GM06990 (cell line): ENCODE results near the gene TMEM72.

Experiments used
- DNase-seq: peaks from one replicate; pipeline ENCODE4 v3.0.0-alpha.2; 2011; ENCODE audit not compliant: insufficient read length; ENCODE audit errors: extremely low read depth
- H3K27me3 ChIP-seq: replicated peaks from 2 replicates; pipeline ENCODE4 v1.6.0; 2011; ENCODE audit warnings: low read length; ENCODE audit not compliant: control insufficient read depth, insufficient read depth
- H3K36me3 ChIP-seq: 2 replicates; pipeline ENCODE4 v1.5.1; 2011; ENCODE audit warnings: low read length; ENCODE audit not compliant: control insufficient read depth, insufficient read depth
- H3K4me3 ChIP-seq: replicated peaks from 2 replicates; pipeline ENCODE4 v1.5.1; 2011; ENCODE audit warnings: low read depth, mild to moderate bottlenecking, control low read depth, low read length
- CTCF ChIP-seq: IDR thresholded peaks from 2 replicates; pipeline ENCODE4 v1.5.1; 2011; ENCODE audit warnings: low read length, control low read depth, mild to moderate bottlenecking, inconsistent platforms; ENCODE audit not compliant: insufficient read depth, poor library complexity, severe bottlenecking

TMEM72 gene

GRCh38 chr10:44897049-44897448 lies 14.1 kb upstream of the TMEM72 start:
- Histone ChIP-seq H3K27me3 (no peaks in the 10 kb centered on the region; the same call in 1 of the 2 replicates), H3K4me3 (no peak overlapping the region), H3K36me3 (no peaks in the 10 kb centered on the region)
- TF ChIP-seq CTCF: no peak
- no peak for DNase-seq

GRCh38 chr10:44898665-44899064 lies 12.5 kb upstream of the TMEM72 start:
- no peak for DNase-seq
- Histone ChIP-seq H3K4me3 (no peak overlapping the region), H3K36me3 (no peaks in the 10 kb centered on the region), H3K27me3 (no peaks in the 10 kb centered on the region; the same call in 1 of the 2 replicates)
- no peak for TF ChIP-seq CTCF

GRCh38 chr10:44899450-44900080 lies 11.6 kb upstream of the TMEM72 start:
- no peak overlapping the region for H3K4me3 ChIP-seq
- TF ChIP-seq CTCF: no peak
- no peaks in the 10 kb centered on the region; the same call in 1 of the 2 replicates for H3K27me3 ChIP-seq
- DNase-seq: no peak
- no peaks in the 10 kb centered on the region for H3K36me3 ChIP-seq

- no peaks in the 10 kb centered on the region for H3K36me3 ChIP-seq
- no peak overlapping the region for H3K4me3 ChIP-seq
- DNase-seq: no peak
- H3K27me3 ChIP-seq: no peaks in the 10 kb centered on the region; the same call in 1 of the 2 replicates
- no peak for TF ChIP-seq CTCF
These were observed 8.1 kb upstream of the TMEM72 start for GRCh38 chr10:44902941-44903545.

- no peak for TF ChIP-seq CTCF
- Histone ChIP-seq H3K36me3 (no peaks in the 10 kb centered on the region), H3K27me3 (no peaks in the 10 kb centered on the region; the same call in 1 of the 2 replicates), H3K4me3 (no peak overlapping the region)
- no peak for DNase-seq
These were observed 4.7 kb upstream of the TMEM72 start for GRCh38 chr10:44906486-44906885.
